KOPT-K1 (cell line): ENCODE measurements around the gene SMAD3.

ENCODE experiments used
- H3K27ac ChIP-seq: fragments of 200-600 bp; sonication (generic); 2 replicates; pipeline ENCODE4 v1.5.1; 2016; ENCODE audit warnings: antibody characterized with exemption, mild to moderate bottlenecking, low read depth, low read length; ENCODE audit not compliant: poor library complexity, severe bottlenecking
- H3K36me3 ChIP-seq: fragments of 200-600 bp; sonication (generic); 2 replicates; pipeline ENCODE4 v1.5.1; 2017; ENCODE audit warnings: antibody characterized with exemption, mild to moderate bottlenecking, low read length, moderate library complexity; ENCODE audit not compliant: insufficient read depth
- H3K9me3 ChIP-seq: fragments of 200-600 bp; sonication (generic); 2 replicates; pipeline ENCODE4 v1.5.1; 2017; ENCODE audit warnings: antibody characterized with exemption, low read length, mild to moderate bottlenecking; ENCODE audit not compliant: insufficient read depth, poor library complexity, severe bottlenecking

Gene SMAD3

GRCh38 chr15:67228286-67228685 lies 162.9 kb downstream of the SMAD3 start:
- Histone ChIP-seq H3K9me3 (no peaks in the 10 kb centered on the region), H3K27ac (peak overlapping the region; percentile 33), H3K36me3 (peaks cover 60% of the 10 kb centered on the region)

GRCh38 chr15:67230504-67230903 lies 165.1 kb downstream of the SMAD3 start:
- Histone ChIP-seq H3K27ac (no peak overlapping the region), H3K9me3 (no peaks in the 10 kb centered on the region), H3K36me3 (peaks cover 79% of the 10 kb centered on the region)

GRCh38 chr15:67232591-67232990 lies 167.2 kb downstream of the SMAD3 start:
- no peak overlapping the region for H3K27ac ChIP-seq
- peaks cover 74% of the 10 kb centered on the region for H3K36me3 ChIP-seq
- H3K9me3 ChIP-seq: no peaks in the 10 kb centered on the region

GRCh38 chr15:67240235-67241131 lies 175.1 kb downstream of the SMAD3 start:
- peak overlapping the region; percentile 4 for H3K27ac ChIP-seq
- H3K9me3 ChIP-seq: no peaks in the 10 kb centered on the region

DNA sequence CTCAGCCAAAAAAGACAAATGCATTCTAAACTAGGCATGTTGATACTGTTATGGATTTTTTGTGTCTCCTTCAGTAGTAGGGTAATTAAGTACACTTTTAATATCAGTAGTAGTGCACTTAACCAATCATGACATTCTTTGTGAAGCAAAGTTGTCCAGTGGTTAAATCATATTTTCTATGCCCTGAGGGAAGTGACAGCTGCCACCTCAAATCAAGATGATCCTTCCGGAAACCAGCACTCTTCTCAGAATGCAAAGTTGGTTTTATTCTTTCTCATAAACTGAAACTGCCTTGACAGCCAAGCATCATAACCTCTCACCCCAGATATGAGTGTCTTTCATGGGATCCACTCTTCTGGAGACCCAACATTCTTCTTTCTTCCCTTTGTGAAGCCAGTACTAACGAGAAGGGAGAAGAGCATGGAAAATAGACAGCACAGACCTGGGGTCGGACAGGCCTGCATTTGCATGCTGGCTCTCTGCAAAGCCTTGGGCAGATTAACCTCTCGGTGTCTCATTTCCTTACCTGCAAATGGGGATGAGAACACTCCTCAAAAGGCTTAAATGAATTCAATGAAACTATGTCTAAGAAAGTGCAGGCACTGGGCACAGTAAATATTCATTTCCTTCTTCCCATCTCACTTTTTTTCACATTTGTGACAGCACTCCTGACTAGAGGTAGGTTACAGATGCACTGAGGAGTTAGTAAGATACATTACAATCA lies 175.9 kb downstream of the SMAD3 start:
- Histone ChIP-seq H3K9me3 (no peaks in the 10 kb centered on the region), H3K27ac (peak overlapping the region; percentile 45), H3K36me3 (peaks cover 10% of the 10 kb centered on the region)

More at GRCh38 chr15:67240235-67241131, 175.1 kb downstream of the SMAD3 start:
- peaks cover 9% of the 10 kb centered on the region for H3K36me3 ChIP-seq

GRCh38 chr15:67242708-67243111 lies 177.3 kb downstream of the SMAD3 start:
- peaks cover 3% of the 10 kb centered on the region for H3K9me3 ChIP-seq
- peaks cover 15% of the 10 kb centered on the region for H3K36me3 ChIP-seq
- no peak overlapping the region for H3K27ac ChIP-seq
